GM12878 (cell line): ENCODE data around the gene RESP18.

Experiments used
- CEBPZ ChIP-seq: fragments of 150-350 bp; IDR thresholded peaks from 2 replicates; pipeline ENCODE4 v1.6.1; 2016; ENCODE audit warnings: low read depth, low read length
- CHD1 ChIP-seq: IDR thresholded peaks from 2 replicates; pipeline ENCODE4 v1.6.1; 2012; ENCODE audit warnings: low read depth, low read length, improper control_type of control experiment
- CTCF ChIP-seq, 3 experiments: IDR thresholded peaks in 2 of 3; conservative IDR thresholded peaks in 1 of 3; 2 replicates each; pipeline ENCODE4 v1.5.1; 2011; ENCODE audit warnings: low read depth in 3 of 3, low read length in 3 of 3, mild to moderate bottlenecking in 3 of 3, control low read depth in 2 of 3, moderate library complexity in 2 of 3, inconsistent platforms in 1 of 3, mixed read lengths in 1 of 3; ENCODE audit not compliant: control insufficient read depth in 2 of 3, insufficient read depth in 1 of 3; ENCODE audit errors: extremely low read depth in 1 of 3
- EZH2 ChIP-seq: IDR thresholded peaks from 2 replicates; pipeline ENCODE4 v1.6.1; 2012; ENCODE audit warnings: low read depth, mild to moderate bottlenecking, control low read depth, inconsistent platforms, low read length, borderline replicate concordance; ENCODE audit not compliant: control insufficient read depth
- IRF5 ChIP-seq: fragments of 450-650 bp; IDR thresholded peaks from 2 replicates; pipeline ENCODE4 v1.6.1; 2017; ENCODE audit warnings: borderline replicate concordance
- MYC ChIP-seq: IDR thresholded peaks from 2 replicates; pipeline ENCODE4 v1.6.1; 2011; ENCODE audit warnings: mild to moderate bottlenecking, low read length, moderate library complexity, inconsistent platforms; ENCODE audit not compliant: insufficient read depth, insufficient replicate concordance, insufficient read length, severe bottlenecking
- NBN ChIP-seq: fragments of 450-650 bp; IDR thresholded peaks from 2 replicates; pipeline ENCODE4 v1.6.1; 2016
- NFIC ChIP-seq: IDR thresholded peaks from 2 replicates; pipeline ENCODE4 v1.6.1; 2012; ENCODE audit warnings: low read depth, mild to moderate bottlenecking, inconsistent platforms, low read length, moderate library complexity
- POLR2AphosphoS5 ChIP-seq: IDR thresholded peaks from 2 replicates; pipeline ENCODE4 v1.6.1; 2011; ENCODE audit warnings: mild to moderate bottlenecking, low read length, inconsistent platforms
- RB1 ChIP-seq: fragments of 450-650 bp; formaldehyde crosslinking; IDR thresholded peaks from 2 replicates; pipeline ENCODE4 v1.6.1; 2017; ENCODE audit warnings: mild to moderate bottlenecking, borderline replicate concordance
- SMAD1 ChIP-seq: fragments of 450-650 bp; IDR thresholded peaks from 2 replicates; pipeline ENCODE4 v1.6.1; 2018; ENCODE audit warnings: mild to moderate bottlenecking, low read depth; ENCODE audit not compliant: partially characterized antibody
- SPI1 ChIP-seq: IDR thresholded peaks from 2 replicates; pipeline ENCODE4 v1.6.1; 2011; ENCODE audit warnings: low read depth, mild to moderate bottlenecking, low read length, moderate library complexity, borderline replicate concordance; ENCODE audit not compliant: insufficient read depth
- USF1 ChIP-seq: IDR thresholded peaks from 2 replicates; pipeline ENCODE4 v1.6.1; 2011; ENCODE audit warnings: borderline replicate concordance, low read depth, mild to moderate bottlenecking, moderate library complexity, mixed read lengths, low read length; ENCODE audit not compliant: insufficient read depth; ENCODE audit errors: extremely low read length
- YY1 ChIP-seq: IDR thresholded peaks from 2 replicates; pipeline ENCODE4 v1.6.1; 2011; ENCODE audit warnings: low read depth, mild to moderate bottlenecking, low read length

- TF ChIP-seq NBN: 0 out of 2 replicates have a peak, but pooled peaks have one; percentile 25
- TF ChIP-seq SMAD1: no peak
- TF ChIP-seq USF1: no peak
- TF ChIP-seq IRF5: no peak
- no peak for TF ChIP-seq CEBPZ
- TF ChIP-seq POLR2AphosphoS5: no peak
- no peak for TF ChIP-seq SPI1
- TF ChIP-seq CHD1: no peak
- TF ChIP-seq CTCF (IDR thresholded peaks at IDR 0.05 in 2 of 3, conservative IDR thresholded peaks at IDR 0.05 in 1 of 3; ENCODE audit: control insufficient read depth in 2 of 3, extremely low read depth in 1 of 3, insufficient read depth in 1 of 3, low read depth in 3 of 3, low read length in 3 of 3): peak; percentile 98 to 99 (median 99); a peak in 5 of 6 replicates
- TF ChIP-seq RB1: no peak
- TF ChIP-seq MYC: no peak
- peak; percentile 76 for TF ChIP-seq YY1
- TF ChIP-seq NFIC: no peak
- no peak for TF ChIP-seq EZH2
Observed at GRCh38 chr2:219298759-219299371, 33.7 kb downstream of the RESP18 start.
